BLaER1 treated with 17β-estradiol and CSF1 and Interleukin-3, amounts not matched to agents 10 nM and 100 nM (cell line): Measurements from ENCODE around the gene PSMB7.

ENCODE experiments used
- H3K27ac ChIP-seq, 11 experiments: shearing (Covaris generic); formaldehyde crosslinking; 2 replicates each; pipeline ENCODE4 v1.8.1; 2022
- H3K27me3 ChIP-seq, 11 experiments: shearing (Covaris generic); formaldehyde crosslinking; 2 replicates each; pipeline ENCODE4 v1.8.1; 2022
- H3K36me3 ChIP-seq, 11 experiments: shearing (Covaris generic); formaldehyde crosslinking; 2 replicates each; pipeline ENCODE4 v1.8.1; 2022
- H3K4me1 ChIP-seq, 10 experiments: shearing (Covaris generic); formaldehyde crosslinking; 2 replicates each; pipeline ENCODE4 v1.8.1; 2022
- H3K4me2 ChIP-seq, 11 experiments: shearing (Covaris generic); formaldehyde crosslinking; 2 replicates each; pipeline ENCODE4 v1.8.1; 2022
- H3K4me3 ChIP-seq, 10 experiments: shearing (Covaris generic); formaldehyde crosslinking; 2 replicates each; pipeline ENCODE4 v1.8.1; 2022
- H3K9ac ChIP-seq, 11 experiments: shearing (Covaris generic); formaldehyde crosslinking; 2 replicates each; pipeline ENCODE4 v1.8.1; 2022
- H3K9me3 ChIP-seq, 11 experiments: shearing (Covaris generic); formaldehyde crosslinking; replicated peaks in 1 of 11; 2 replicates each; pipeline ENCODE4 v1.8.1; 2022
- H4K20me1 ChIP-seq, 11 experiments: shearing (Covaris generic); formaldehyde crosslinking; 2 replicates each; pipeline ENCODE4 v1.8.1; 2022
- Cebpa-rat ChIP-seq, 11 experiments: shearing (Covaris generic); IDR thresholded peaks; 2 replicates each; pipeline ENCODE4 v1.8.1; 2022

PSMB7 gene

DNA sequence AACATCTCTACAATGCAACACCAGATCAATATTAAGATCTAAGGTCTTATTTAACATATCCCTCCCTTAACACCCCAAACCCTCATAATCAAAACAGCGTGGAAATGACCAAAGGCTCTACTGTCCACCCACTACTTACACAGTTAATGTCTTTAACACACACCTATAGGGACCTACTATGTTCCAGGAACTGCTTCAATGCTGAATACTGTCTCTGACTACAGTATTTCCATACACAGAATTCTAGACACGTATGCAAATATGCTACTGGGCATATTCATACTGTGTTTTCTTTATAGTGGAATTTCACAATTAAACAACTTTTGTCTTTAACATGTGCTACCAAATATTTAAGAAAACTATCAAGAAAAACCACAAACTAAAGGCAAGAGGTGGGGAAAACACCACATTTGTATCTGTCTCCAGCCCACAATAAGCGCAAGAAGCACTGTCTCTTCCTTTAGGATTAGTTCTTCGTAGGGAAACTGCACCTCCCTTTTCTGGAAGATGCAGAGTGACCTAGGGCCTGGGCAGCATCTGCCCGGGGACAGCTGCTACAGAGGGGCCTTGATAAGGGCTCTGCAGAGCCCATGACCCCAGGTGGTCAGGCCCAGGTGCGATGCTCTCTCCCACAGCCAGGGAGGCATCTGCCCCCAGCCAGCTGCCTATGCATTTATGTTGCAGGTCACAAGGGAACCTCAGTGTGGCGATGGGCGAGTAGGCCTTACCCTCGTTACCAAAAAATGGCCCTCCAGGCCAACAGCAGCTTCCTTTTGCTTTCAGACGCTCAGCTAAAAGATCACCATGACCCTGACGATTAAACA is 55.2 kb downstream of the PSMB7 start:
- Histone ChIP-seq H3K9me3 (no peaks in the 10 kb centered on the region), H3K36me3 (peaks cover 48 to 98% (median 76%) of the 10 kb centered on the region in 11 experiments), H3K4me2 (no peak overlapping the region), H3K4me3 (no peak overlapping the region), H3K27me3 (no peaks in the 10 kb centered on the region), H3K9ac (no peak overlapping the region), H3K4me1 (peaks cover 0 to 21% (median 0%) of the 10 kb centered on the region in 10 experiments; a peak in 5 of 20 replicates), H4K20me1 (peaks cover 93 to 100% (median 100%) of the 10 kb centered on the region in 11 experiments), H3K27ac (no peak overlapping the region)
- no peak for TF ChIP-seq Cebpa-rat (IDR thresholded peaks at IDR 0.05)

DNA sequence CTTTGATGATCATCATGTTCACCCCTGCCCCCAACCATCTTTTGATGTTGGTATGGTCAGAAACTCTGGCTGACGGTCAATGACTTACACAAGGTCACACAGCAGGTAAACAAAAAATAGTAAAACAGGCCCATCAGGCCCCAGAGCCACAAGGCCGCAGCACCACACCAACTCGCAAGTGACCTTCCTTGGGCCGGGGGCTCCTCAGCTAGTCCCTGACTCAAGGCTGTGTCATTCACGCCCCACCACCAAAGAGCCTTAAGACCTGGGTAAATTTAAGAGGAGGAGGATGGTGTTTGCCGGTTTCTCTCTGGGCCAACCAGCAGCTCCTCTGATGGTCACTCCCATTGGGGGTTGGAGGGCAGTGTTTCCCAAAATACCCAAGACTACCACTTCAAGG is 55.8 kb downstream of the PSMB7 start:
- no peak overlapping the region for H3K4me3 ChIP-seq
- H3K27ac ChIP-seq: no peak overlapping the region
- H3K27me3 ChIP-seq: no peaks in the 10 kb centered on the region
- H4K20me1 ChIP-seq: peaks cover 94 to 100% (median 100%) of the 10 kb centered on the region in 11 experiments
- no peaks in the 10 kb centered on the region for H3K9me3 ChIP-seq
- no peak for TF ChIP-seq Cebpa-rat (IDR thresholded peaks at IDR 0.05)
- peaks cover 48 to 98% (median 76%) of the 10 kb centered on the region in 11 experiments for H3K36me3 ChIP-seq
- no peak overlapping the region for H3K4me2 ChIP-seq
- H3K4me1 ChIP-seq: peaks cover 0 to 21% (median 0%) of the 10 kb centered on the region in 10 experiments; a peak in 5 of 20 replicates
- no peak overlapping the region for H3K9ac ChIP-seq

DNA sequence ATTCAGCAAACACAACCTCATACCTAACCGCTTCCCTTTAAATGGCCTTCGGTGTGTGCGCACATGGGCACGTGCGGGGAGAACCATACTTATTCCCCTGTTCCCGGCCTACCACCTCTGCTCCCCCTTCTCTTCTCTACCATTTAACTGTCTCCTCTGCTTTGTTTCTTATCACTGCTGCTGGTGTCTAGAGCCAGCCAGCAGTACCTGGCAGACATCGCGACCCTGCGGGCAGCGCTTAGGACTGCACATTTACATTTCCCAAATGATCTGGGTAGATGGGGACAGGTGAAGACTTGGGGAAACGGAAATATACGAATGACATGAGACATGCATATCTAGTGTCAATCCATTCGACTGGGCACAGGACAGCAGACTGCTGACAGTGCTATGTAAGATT is 56.6 kb downstream of the PSMB7 start:
- TF ChIP-seq Cebpa-rat (IDR thresholded peaks at IDR 0.05): no peak
- H3K9ac ChIP-seq: no peak overlapping the region
- H3K4me1 ChIP-seq: peaks cover 0 to 21% (median 0%) of the 10 kb centered on the region in 10 experiments; a peak in 5 of 20 replicates
- peaks cover 96 to 100% (median 100%) of the 10 kb centered on the region in 11 experiments for H4K20me1 ChIP-seq
- H3K27me3 ChIP-seq: no peaks in the 10 kb centered on the region
- no peak overlapping the region for H3K4me3 ChIP-seq
- no peak overlapping the region for H3K27ac ChIP-seq
- no peaks in the 10 kb centered on the region for H3K9me3 ChIP-seq
- H3K4me2 ChIP-seq: no peak overlapping the region
- peaks cover 48 to 98% (median 76%) of the 10 kb centered on the region in 11 experiments for H3K36me3 ChIP-seq

DNA sequence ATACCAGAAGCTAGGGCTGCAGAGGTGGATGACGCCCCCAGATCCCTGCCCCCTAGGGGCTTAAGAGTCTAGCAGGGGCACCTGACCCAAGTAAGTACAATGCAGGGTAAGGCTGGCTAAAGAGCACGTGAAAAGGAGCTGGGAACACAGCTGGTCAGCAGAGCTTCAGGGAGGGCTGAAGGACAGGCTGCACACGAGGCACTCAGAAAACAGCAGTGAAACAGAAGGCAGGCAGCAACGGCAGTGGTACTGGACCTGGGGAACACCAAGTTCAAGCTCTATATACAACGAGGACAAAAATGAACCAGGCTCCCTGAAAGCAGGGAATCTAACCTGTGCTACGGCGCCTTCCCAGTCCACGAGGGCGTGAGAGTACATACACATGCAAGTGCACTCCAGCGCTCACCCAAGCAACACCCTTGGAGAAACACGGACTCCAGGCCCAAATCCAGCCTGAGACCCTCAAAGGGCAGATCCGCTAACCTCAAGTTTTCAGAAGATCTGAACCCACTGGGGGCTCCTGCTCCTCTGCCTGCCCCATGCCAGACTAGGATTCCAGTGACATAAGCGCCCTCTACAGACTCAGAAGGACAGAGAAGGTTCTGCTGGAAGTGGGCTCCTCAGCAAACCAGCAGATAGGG is 57.4 kb downstream of the PSMB7 start:
- H3K9ac ChIP-seq: 0 out of 22 replicates have a peak overlapping the region, but pooled peaks of 1 of the 11 experiments have one; percentile 11
- H3K4me2 ChIP-seq: no peak overlapping the region
- H3K4me3 ChIP-seq: no peak overlapping the region
- TF ChIP-seq Cebpa-rat (IDR thresholded peaks at IDR 0.05): no peak
- peaks cover 91 to 100% (median 100%) of the 10 kb centered on the region in 11 experiments for H4K20me1 ChIP-seq
- H3K9me3 ChIP-seq: no peaks in the 10 kb centered on the region
- peaks cover 0 to 21% (median 0%) of the 10 kb centered on the region in 10 experiments; a peak in 5 of 20 replicates for H3K4me1 ChIP-seq
- no peak overlapping the region for H3K27ac ChIP-seq
- H3K36me3 ChIP-seq: peaks cover 52 to 98% (median 80%) of the 10 kb centered on the region in 11 experiments
- no peaks in the 10 kb centered on the region for H3K27me3 ChIP-seq

DNA sequence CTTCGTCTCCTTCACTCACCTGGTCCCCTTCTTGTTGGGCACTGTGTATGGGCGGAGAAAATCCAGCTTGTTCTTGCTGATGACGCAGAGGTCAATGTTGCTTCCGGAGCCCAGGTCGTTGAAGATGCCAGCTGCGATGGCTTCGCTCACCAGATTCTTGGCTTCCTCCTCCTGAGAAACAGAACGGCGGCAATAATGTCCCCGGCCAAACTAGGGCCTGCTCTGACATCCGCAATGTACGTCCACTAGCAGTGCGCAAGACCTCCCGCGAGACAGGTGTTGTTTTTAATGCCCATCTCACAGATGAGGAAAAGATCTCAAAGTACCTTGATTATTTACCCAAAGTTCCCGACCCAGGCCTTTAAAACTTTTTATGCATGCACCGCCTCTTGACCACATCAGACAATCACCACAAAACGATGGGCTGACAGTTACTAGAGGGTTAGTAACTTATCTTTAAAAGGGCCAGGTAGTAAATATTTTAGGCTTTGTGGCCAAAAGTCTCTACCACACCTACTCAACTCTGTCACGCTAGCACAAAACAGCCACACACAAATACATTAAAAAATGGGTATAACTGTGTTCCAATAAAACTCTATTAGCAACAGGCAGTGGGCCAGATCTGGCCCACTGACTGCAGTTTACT is 58.4 kb downstream of the PSMB7 start:
- no peaks in the 10 kb centered on the region for H3K27me3 ChIP-seq
- peaks cover 62 to 98% (median 83%) of the 10 kb centered on the region in 11 experiments for H3K36me3 ChIP-seq
- H3K27ac ChIP-seq: no peak overlapping the region
- H3K4me1 ChIP-seq: peaks cover 0 to 21% (median 0%) of the 10 kb centered on the region in 10 experiments; a peak in 5 of 20 replicates
- H3K4me2 ChIP-seq: no peak overlapping the region
- no peak for TF ChIP-seq Cebpa-rat (IDR thresholded peaks at IDR 0.05)
- no peak overlapping the region for H3K4me3 ChIP-seq
- H4K20me1 ChIP-seq: peaks cover 86 to 100% (median 100%) of the 10 kb centered on the region in 11 experiments
- no peaks in the 10 kb centered on the region for H3K9me3 ChIP-seq
- no peak overlapping the region for H3K9ac ChIP-seq

DNA sequence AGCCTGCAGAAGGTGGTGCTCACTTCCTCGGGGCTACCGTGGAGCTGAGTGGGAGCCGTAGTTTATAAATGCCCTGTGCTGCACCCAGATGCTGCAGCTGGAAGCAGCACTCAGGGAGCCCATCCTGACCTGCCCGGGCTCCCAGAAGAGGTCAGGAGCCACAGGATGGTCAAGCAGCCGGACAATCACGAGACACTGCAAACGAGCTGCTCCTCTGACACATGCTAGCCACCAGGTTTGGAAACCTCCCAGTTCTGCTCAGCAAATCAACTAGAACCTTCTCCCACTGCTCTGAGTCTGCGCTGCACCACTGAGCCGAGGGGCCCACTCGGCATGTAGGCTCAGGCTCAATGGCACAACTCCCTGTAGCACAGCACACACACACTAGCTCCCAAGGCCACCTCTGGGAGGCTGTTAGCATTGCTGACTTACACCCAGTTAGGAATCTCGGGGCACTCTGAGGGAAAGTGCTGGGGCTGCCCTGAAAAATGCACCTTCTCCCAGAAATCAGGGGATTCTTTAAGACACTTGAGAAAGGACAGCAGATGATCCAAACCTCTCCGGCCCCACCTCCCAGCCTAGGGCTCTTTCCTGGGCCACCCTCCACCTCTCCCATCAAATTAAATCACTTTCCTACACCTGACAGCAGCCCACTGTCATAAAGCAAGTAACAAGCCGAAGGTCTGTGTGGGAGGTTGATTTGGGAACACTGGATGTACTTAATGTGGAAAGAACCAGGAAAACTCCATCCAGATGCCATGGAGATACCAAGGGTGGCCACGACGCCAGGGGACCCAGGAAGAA is 59.1 kb downstream of the PSMB7 start:
- Histone ChIP-seq H4K20me1 (peaks cover 85 to 100% (median 100%) of the 10 kb centered on the region in 11 experiments), H3K4me3 (no peak overlapping the region), H3K27me3 (no peaks in the 10 kb centered on the region), H3K36me3 (peaks cover 69 to 98% (median 89%) of the 10 kb centered on the region in 11 experiments), H3K9me3 (no peaks in the 10 kb centered on the region), H3K27ac (no peak overlapping the region), H3K4me1 (peaks cover 0 to 21% (median 0%) of the 10 kb centered on the region in 10 experiments; a peak in 5 of 20 replicates), H3K9ac (no peak overlapping the region), H3K4me2 (no peak overlapping the region)
- TF ChIP-seq Cebpa-rat (IDR thresholded peaks at IDR 0.05): no peak

- TF ChIP-seq Cebpa-rat (IDR thresholded peaks at IDR 0.05): no peak
- H3K4me1 ChIP-seq: peaks cover 0 to 21% (median 0%) of the 10 kb centered on the region in 10 experiments; a peak in 5 of 20 replicates
- no peak overlapping the region for H3K4me3 ChIP-seq
- H3K27me3 ChIP-seq: no peaks in the 10 kb centered on the region
- H3K9me3 ChIP-seq: no peaks in the 10 kb centered on the region
- peaks cover 82 to 100% (median 100%) of the 10 kb centered on the region in 11 experiments for H4K20me1 ChIP-seq
- no peak overlapping the region for H3K4me2 ChIP-seq
- H3K36me3 ChIP-seq: peaks cover 75 to 99% (median 92%) of the 10 kb centered on the region in 11 experiments
- H3K9ac ChIP-seq: no peak overlapping the region
- H3K27ac ChIP-seq: no peak overlapping the region
Observed at GRCh38 chr9:124355039-124355940, 60.0 kb downstream of the PSMB7 start.
